Left lung (tissue), 10 donors: ENCODE measurements around the gene TCEAL2. TPM values are rescaled to one million over a fixed set of nuclear protein-coding genes. Genes with fewer than 3 reads are reported as not detected.
"Not testable (repeated sequence)": the region's sequence is repeated elsewhere in the genome, so short reads cannot be mapped to it uniquely, and the experiment has no call there.

Experiments
- ATAC-seq: fragments of 200-7000 bp; cut with Tn5 transposase; one replicate; pipeline ENCODE4 v1.9.1; 2020; ENCODE audit warnings: moderate library complexity
- DNase-seq, 4 donors: peaks; one replicate each; pipeline ENCODE4 v3.0.0-alpha.2; 2013 to 2020
- H3K27ac ChIP-seq, 2 donors: fragments of 200-600 bp; sonication (generic) in 1 of 2; one replicate each; pipeline versions ENCODE4 v1.5.0 to v1.8.0; 2020 to 2021
- H3K27me3 ChIP-seq, 2 donors: fragments of 200-600 bp; sonication (generic) in 1 of 2; one replicate each; pipeline versions ENCODE4 v1.5.0 to v1.8.0; 2020 to 2021
- H3K36me3 ChIP-seq, 2 donors: fragments of 200-600 bp; sonication (generic) in 1 of 2; one replicate each; pipeline versions ENCODE4 v1.5.0 to v1.8.0; 2020 to 2021
- H3K4me1 ChIP-seq, 2 donors: fragments of 200-600 bp; one replicate each; pipeline ENCODE4 v1.8.0; 2021
- H3K4me3 ChIP-seq, 2 donors: fragments of 200-600 bp; sonication (generic) in 1 of 2; one replicate each; pipeline versions ENCODE4 v1.5.0 to v1.8.0; 2020 to 2021; ENCODE audit warnings: mild to moderate bottlenecking in 1 of 2
- H3K9me3 ChIP-seq, 2 donors: fragments of 200-600 bp; sonication (generic) in 1 of 2; one replicate each; pipeline versions ENCODE4 v1.5.0 to v1.8.0; 2020 to 2021
- CTCF ChIP-seq, 2 donors: fragments of 200-600 bp; sonication (generic) in 1 of 2; IDR thresholded peaks; one replicate each; pipeline versions ENCODE4 v1.5.0 to v1.8.0; 2021; ENCODE audit warnings: antibody characterized with exemption in 2 of 2
- intact Hi-C, 2 donors: fragments of 100-400 bp; cut with DNase I; formaldehyde crosslinking; loops; one replicate each; pipeline versions ENCODE4 v1.11.2 to v1.14.2; 2022
- polyA plus RNA-seq, 6 donors: library from polyadenylated mRNA; unstranded; fragments of 120-200 nt; gene quantifications; one replicate each; pipeline ENCODE4 v1.2.1, GENCODE V29; 2013; ENCODE audit not compliant: insufficient read length in 6 of 6
- total RNA-seq, 2 donors: library from RNA; stranded (reverse); fragmentation: NEBNext Ultra II Directional; extraction: Animal tissue kit (Norgen Biotek cat#: 25700); gene quantifications; one replicate each; pipeline ENCODE4 v1.2.1, GENCODE V29; 2021
- donor health status: DM: no; HTN: yes; CAD: no.
- donor health status: DM: no; HTN: no; CAD: no.

Gene TCEAL2
- total and polyA plus RNA-seq, 8 donors, result 1.1 to 4.4 (median 2.7) TPM

- H3K36me3 ChIP-seq, result no peaks in the 10 kb centered on the region
- no peak for ATAC-seq
- intact Hi-C loops, result no loop called here
- no peak overlapping the region for H3K27ac ChIP-seq
- no peaks in the 10 kb centered on the region for H3K4me1 ChIP-seq
- peaks cover 4 to 23% of the 10 kb centered on the region in 2 donors for H3K27me3 ChIP-seq
- no peak for TF ChIP-seq CTCF (IDR thresholded peaks at IDR 0.05)
- DNase-seq, result no peak
- H3K4me3 ChIP-seq, result no peak overlapping the region
- no peaks in the 10 kb centered on the region for H3K9me3 ChIP-seq
These were observed 1.4 kb downstream of the TCEAL2 start for GRCh38 chrX:102126863-102127262.

GRCh38 chrX:102129473-102129872 is 4.0 kb downstream of the TCEAL2 start:
- peak; percentile 30 for ATAC-seq
- Histone ChIP-seq H3K27ac (no peak overlapping the region), H3K9me3 (no peaks in the 10 kb centered on the region), H3K4me1 (no peaks in the 10 kb centered on the region), H3K4me3 (no peak overlapping the region), H3K36me3 (no peaks in the 10 kb centered on the region), H3K27me3 (peaks cover 13 to 23% of the 10 kb centered on the region in 2 donors)
- no peak for TF ChIP-seq CTCF (IDR thresholded peaks at IDR 0.05)
- no peak for DNase-seq
- intact Hi-C loops, result no loop called here

- intact Hi-C loops, result no loop called here
- peaks cover 14 to 22% of the 10 kb centered on the region in 2 donors for H3K27me3 ChIP-seq
These were observed 12.6 kb downstream of the TCEAL2 start for GRCh38 chrX:102138064-102138463.

GRCh38 chrX:102140876-102141275 is 15.4 kb downstream of the TCEAL2 start:
- intact Hi-C loops, ATAC-seq, H3K4me1 ChIP-seq, DNase-seq, H3K4me3 ChIP-seq, H3K36me3 ChIP-seq, H3K27ac ChIP-seq, H3K9me3 ChIP-seq: not testable (repeated sequence)
- H3K27me3 ChIP-seq, result peaks cover 11 to 31% of the 10 kb centered on the region in 2 donors

More at GRCh38 chrX:102138064-102138463, 12.6 kb downstream of the TCEAL2 start:
- DNase-seq (no peak), ATAC-seq (no peak)
- Histone ChIP-seq H3K4me3 (no peak overlapping the region), H3K9me3 (no peaks in the 10 kb centered on the region), H3K27ac (no peak overlapping the region), H3K4me1 (no peaks in the 10 kb centered on the region), H3K36me3 (no peaks in the 10 kb centered on the region)
- no peak for TF ChIP-seq CTCF (IDR thresholded peaks at IDR 0.05)

GRCh38 chrX:102141631-102142030 is 16.2 kb downstream of the TCEAL2 start:
- DNase-seq, H3K4me1 ChIP-seq, H3K4me3 ChIP-seq, H3K27ac ChIP-seq, ATAC-seq, H3K9me3 ChIP-seq, intact Hi-C loops, H3K36me3 ChIP-seq: not testable (repeated sequence)
- H3K27me3 ChIP-seq, result peaks cover 15 to 31% of the 10 kb centered on the region in 2 donors

GRCh38 chrX:102142274-102142673 is 16.8 kb downstream of the TCEAL2 start, which contains the start of gene TCEAL6:
TCEAL6 (minus strand) TSS chrX:102142481.
- H3K4me1 ChIP-seq, H3K36me3 ChIP-seq, H3K9me3 ChIP-seq, H3K4me3 ChIP-seq, H3K27ac ChIP-seq, intact Hi-C loops, DNase-seq, ATAC-seq: not testable (repeated sequence)
- H3K27me3 ChIP-seq, result peaks cover 15 to 31% of the 10 kb centered on the region in 2 donors

GRCh38 chrX:102154218-102154860 is 28.9 kb downstream of the TCEAL2 start:
- intact Hi-C loops, result no loop called here
- Histone ChIP-seq H3K27me3 (peaks cover 0 to 13% of the 10 kb centered on the region in 2 donors), H3K9me3 (no peaks in the 10 kb centered on the region), H3K4me3 (peak overlapping the region in 1 of 2 donors; percentile 42), H3K27ac (no peak overlapping the region), H3K4me1 (no peaks in the 10 kb centered on the region), H3K36me3 (no peaks in the 10 kb centered on the region)
- ATAC-seq, result peak; percentile 26
- no peak for TF ChIP-seq CTCF (IDR thresholded peaks at IDR 0.05)
- no peak for DNase-seq
